Keratinocyte (primary cell): ENCODE data around the gene TNS3.

Source experiments
- EZH2 ChIP-seq: IDR thresholded peaks from one replicate; pipeline ENCODE4 v1.6.1; 2012; ENCODE audit warnings: inconsistent platforms, mild to moderate bottlenecking, low read length, moderate library complexity
- TF ChIP-seq, protein P1 (sequence below), 3 experiments: IDR thresholded peaks in 1 of 3; conservative IDR thresholded peaks in 1 of 3; optimal IDR thresholded peaks in 1 of 3; 2 replicates in 2 of 3; 3 replicates in 1 of 3; pipeline versions ENCODE3 to v1.5.1; 2011; ENCODE audit warnings: low read length in 3 of 3, mild to moderate bottlenecking in 3 of 3, moderate library complexity in 2 of 3, control low read depth in 1 of 3, inconsistent platforms in 1 of 3; ENCODE audit not compliant: insufficient read depth in 2 of 3; ENCODE audit errors: extremely low read depth in 1 of 3

DNA sequence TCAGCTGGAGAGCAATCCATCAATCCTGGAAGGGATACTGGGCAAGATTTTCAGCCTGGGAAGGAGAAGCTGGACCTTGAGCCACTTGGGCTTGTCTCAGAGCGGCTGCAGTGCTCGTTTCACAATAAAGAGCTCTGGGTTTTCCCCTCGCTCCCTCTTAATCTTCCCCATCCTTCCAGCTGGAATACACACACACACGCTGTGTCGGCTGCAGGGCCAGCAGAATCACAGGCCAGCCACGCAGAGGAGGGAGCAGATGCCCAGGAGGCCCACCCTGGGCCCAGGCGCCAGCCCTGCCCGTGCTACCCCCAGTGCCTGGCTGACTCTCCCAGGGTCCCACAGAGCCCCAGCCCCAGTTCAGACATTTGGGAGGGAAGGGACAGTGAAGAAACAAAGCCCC is 255.1 kb downstream of the TNS3 start:
- TF ChIP-seq, protein P1, sequence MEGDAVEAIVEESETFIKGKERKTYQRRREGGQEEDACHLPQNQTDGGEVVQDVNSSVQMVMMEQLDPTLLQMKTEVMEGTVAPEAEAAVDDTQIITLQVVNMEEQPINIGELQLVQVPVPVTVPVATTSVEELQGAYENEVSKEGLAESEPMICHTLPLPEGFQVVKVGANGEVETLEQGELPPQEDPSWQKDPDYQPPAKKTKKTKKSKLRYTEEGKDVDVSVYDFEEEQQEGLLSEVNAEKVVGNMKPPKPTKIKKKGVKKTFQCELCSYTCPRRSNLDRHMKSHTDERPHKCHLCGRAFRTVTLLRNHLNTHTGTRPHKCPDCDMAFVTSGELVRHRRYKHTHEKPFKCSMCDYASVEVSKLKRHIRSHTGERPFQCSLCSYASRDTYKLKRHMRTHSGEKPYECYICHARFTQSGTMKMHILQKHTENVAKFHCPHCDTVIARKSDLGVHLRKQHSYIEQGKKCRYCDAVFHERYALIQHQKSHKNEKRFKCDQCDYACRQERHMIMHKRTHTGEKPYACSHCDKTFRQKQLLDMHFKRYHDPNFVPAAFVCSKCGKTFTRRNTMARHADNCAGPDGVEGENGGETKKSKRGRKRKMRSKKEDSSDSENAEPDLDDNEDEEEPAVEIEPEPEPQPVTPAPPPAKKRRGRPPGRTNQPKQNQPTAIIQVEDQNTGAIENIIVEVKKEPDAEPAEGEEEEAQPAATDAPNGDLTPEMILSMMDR (optimal IDR thresholded peaks at IDR 0.05 in 1 of 3, IDR thresholded peaks at IDR 0.05 in 1 of 3, conservative IDR thresholded peaks at IDR 0.05 in 1 of 3; ENCODE audit: extremely low read depth in 1 of 3, insufficient read depth in 2 of 3, low read length in 3 of 3) = no peak
- no peak for TF ChIP-seq EZH2
